ENCODE data around the gene PXYLP1. TPM values are rescaled to one million over a fixed set of nuclear protein-coding genes. Genes with fewer than 3 reads are reported as not detected.

PXYLP1 gene
- total and polyA plus RNA-seq, 9 of the 15 experiments (the other 6 are each of a cell fraction or from before 2014, with no cell fraction given) = 0.80 to 2.9 (median 1.3) TPM

GRCh38 chr3:141255846-141256261 lies 24.2 kb downstream of the PXYLP1 start (continued):
- 0 out of 2 replicates have a peak, but pooled peaks have one; percentile 10 for TF ChIP-seq MGA (IDR thresholded peaks at IDR 0.05)
- peak in 1 of 3 experiments; percentile 23 for TF ChIP-seq YY1 (IDR thresholded peaks at IDR 0.05; ENCODE audit: borderline replicate concordance in 1 of 3, control insufficient read depth in 1 of 3, extremely low read depth in 1 of 3, insufficient read depth in 3 of 3, insufficient read length in 1 of 3, insufficient replicate concordance in 2 of 3, low read depth in 1 of 3, low read length in 2 of 3)
- TF ChIP-seq CTCF (IDR thresholded peaks at IDR 0.05 in 2 of 3, conservative IDR thresholded peaks at IDR 0.05 in 1 of 3; ENCODE audit: insufficient read depth in 2 of 3, low read depth in 1 of 3, low read length in 3 of 3) = peak; percentile 73 to 86 (median 78)
- TF ChIP-seq HCFC1 (IDR thresholded peaks at IDR 0.05; ENCODE audit: low read depth, low read length) = 0 out of 2 replicates have a peak, but pooled peaks have one; percentile 11
- TF ChIP-seq MNT (conservative IDR thresholded peaks at IDR 0.05) = 0 out of 4 replicates have a peak, but pooled peaks of 1 of the 2 experiments have one; percentile 26
- 0 out of 2 replicates have a peak, but pooled peaks have one; percentile 34 for TF ChIP-seq CBFA2T3 (IDR thresholded peaks at IDR 0.05)
- peak; percentile 43; the same call in 1 of the 2 replicates for TF ChIP-seq VEZF1 (CRISPR knock-in tag; IDR thresholded peaks at IDR 0.05)
- 0 out of 2 replicates have a peak, but pooled peaks have one; percentile 29 for TF ChIP-seq NBN (IDR thresholded peaks at IDR 0.05; ENCODE audit: low read depth)

Measured in K562 (cell line).